Small intestine (tissue), 7 donors: ENCODE data around the gene HS3ST5. TPM values are rescaled to one million over a fixed set of nuclear protein-coding genes. Genes with fewer than 3 reads are reported as not detected.

Experiments used
- DNase-seq, 2 donors: peaks; one replicate each; pipeline versions ENCODE4 v3.0.0 to v3.0.0-alpha.2; 2013
- FAIRE-seq: peaks from 2 replicates; lab custom pipeline; 2012; peaks lifted over from hg19 to GRCh38; lab: Jason Lieb, UNC
- H3K27ac ChIP-seq, 3 donors: one replicate each; pipeline ENCODE4 v1.5.1; 2013; ENCODE audit warnings: low read length in 2 of 3, mild to moderate bottlenecking in 2 of 3, control low read depth in 1 of 3, inconsistent platforms in 1 of 3, low read depth in 1 of 3, moderate library complexity in 1 of 3
- H3K27me3 ChIP-seq, 3 donors: one replicate each; pipeline ENCODE4 v1.6.1; 2013; ENCODE audit warnings: low read length in 3 of 3, inconsistent platforms in 1 of 3; ENCODE audit not compliant: control insufficient read depth in 3 of 3, insufficient read depth in 3 of 3
- H3K36me3 ChIP-seq, 3 donors: one replicate each; pipeline ENCODE4 v1.6.1; 2013; ENCODE audit warnings: low read length in 3 of 3, inconsistent platforms in 1 of 3, low read depth in 1 of 3, mild to moderate bottlenecking in 1 of 3, moderate library complexity in 1 of 3; ENCODE audit not compliant: control insufficient read depth in 3 of 3, insufficient read depth in 2 of 3
- H3K4me1 ChIP-seq, 3 donors: one replicate each; pipeline ENCODE4 v1.6.1; 2013; ENCODE audit warnings: low read length in 2 of 3, inconsistent platforms in 1 of 3, low read depth in 1 of 3, mild to moderate bottlenecking in 1 of 3, moderate library complexity in 1 of 3; ENCODE audit not compliant: control insufficient read depth in 3 of 3, insufficient read depth in 2 of 3
- H3K4me3 ChIP-seq, 3 donors: one replicate each; pipeline ENCODE4 v1.5.1; 2013; ENCODE audit warnings: low read length in 3 of 3, control low read depth in 1 of 3, inconsistent platforms in 1 of 3, low read depth in 1 of 3, mild to moderate bottlenecking in 1 of 3, moderate library complexity in 1 of 3
- H3K9me3 ChIP-seq, 2 donors: one replicate each; pipeline ENCODE4 v1.6.1; 2013; ENCODE audit warnings: low read depth in 1 of 2, low read length in 1 of 2; ENCODE audit not compliant: control insufficient read depth in 2 of 2, insufficient read depth in 1 of 2
- WGBS, 3 donors: extraction: QIAGEN DNeasy Blood & Tissue Kit; methylation state at CpG; one replicate each; pipeline ENCODE4 v1.1.7; 2013; 5-methylcytosine and 5-hydroxymethylcytosine counted together
- polyA plus RNA-seq, 4 donors: library from polyadenylated mRNA; stranded (reverse) in 3 of 4; unstranded in 1 of 4; fragments of 200-250 nt in 3 of 4; fragments of 120-200 nt in 1 of 4; gene quantifications; one replicate each; pipeline versions ENCODE4 v1.2.1 to v1.2.3, GENCODE V29; 2013
- donor health status: healthy with polysubstance abuse.
- donor health status: control.
- donor health status: control.
- donor health status: Bipolar disorder and iron deficiency.
- donor health status: healthy.

HS3ST5 gene
- polyA plus RNA-seq, 4 donors, result 0.46 to 0.92 TPM; not detected in 2

- Histone ChIP-seq H3K27ac (no peak overlapping the region), H3K4me3 (no peak overlapping the region), H3K4me1 (no peaks in the 10 kb centered on the region), H3K36me3 (no peaks in the 10 kb centered on the region), H3K27me3 (peaks cover 0 to 3% (median 0%) of the 10 kb centered on the region in 3 donors), H3K9me3 (no peaks in the 10 kb centered on the region)
- DNase-seq, result no peak
- WGBS, 3 donors, result 79 to 86% (median 84%) methylated on average over 5 of the region's 5 CpGs
- no peak for FAIRE-seq
These were observed 220.7 kb downstream of the HS3ST5 start for GRCh38 chr6:114121913-114122662.

- FAIRE-seq (no peak), DNase-seq (no peak)
- peaks cover 0 to 3% (median 0%) of the 10 kb centered on the region in 3 donors for H3K27me3 ChIP-seq
- 72 to 79% (median 77%) methylated on average over 2 of the region's 2 CpGs for WGBS, 3 donors
- H3K36me3 ChIP-seq, result no peaks in the 10 kb centered on the region
- H3K27ac ChIP-seq, result no peak overlapping the region
- H3K9me3 ChIP-seq, result no peaks in the 10 kb centered on the region
- no peaks in the 10 kb centered on the region for H3K4me1 ChIP-seq
- H3K4me3 ChIP-seq, result no peak overlapping the region
These were observed 223.8 kb downstream of the HS3ST5 start for GRCh38 chr6:114119056-114119455.

GRCh38 chr6:114115652-114116051 is 227.2 kb downstream of the HS3ST5 start:
- Histone ChIP-seq H3K27ac (no peak overlapping the region), H3K27me3 (no peaks in the 10 kb centered on the region), H3K36me3 (no peaks in the 10 kb centered on the region), H3K4me3 (no peak overlapping the region), H3K9me3 (no peaks in the 10 kb centered on the region), H3K4me1 (no peaks in the 10 kb centered on the region)
- DNase-seq (no peak), FAIRE-seq (no peak)
- WGBS, 3 donors, result 54 to 95% (median 85%) methylated on average over 1 of the region's 1 CpG

GRCh38 chr6:114108119-114109002 is 234.5 kb downstream of the HS3ST5 start:
- H3K4me1 ChIP-seq, result no peaks in the 10 kb centered on the region
- peak; percentile 54 to 61 for DNase-seq
- H3K4me3 ChIP-seq, result no peak overlapping the region
- FAIRE-seq, result no peak
- H3K27me3 ChIP-seq, result no peaks in the 10 kb centered on the region
- no peaks in the 10 kb centered on the region for H3K36me3 ChIP-seq
- 47 to 52% (median 51%) methylated on average over 11 of the region's 11 CpGs for WGBS, 3 donors
- H3K27ac ChIP-seq, result no peak overlapping the region
- H3K9me3 ChIP-seq, result no peaks in the 10 kb centered on the region

- no peaks in the 10 kb centered on the region for H3K36me3 ChIP-seq
- H3K4me3 ChIP-seq, result no peak overlapping the region
- no peaks in the 10 kb centered on the region for H3K27me3 ChIP-seq
- H3K9me3 ChIP-seq, result no peaks in the 10 kb centered on the region
- DNase-seq (no peak), FAIRE-seq (no peak)
- WGBS, 3 donors, result 77 to 79% (median 77%) methylated on average over 3 of the region's 3 CpGs
- H3K4me1 ChIP-seq, result no peaks in the 10 kb centered on the region
- no peak overlapping the region for H3K27ac ChIP-seq
These were observed 236.8 kb downstream of the HS3ST5 start for GRCh38 chr6:114106020-114106419.

- DNase-seq, result no peak
These were observed 241.6 kb downstream of the HS3ST5 start for GRCh38 chr6:114101255-114101654.

GRCh38 chr6:114100215-114100994 is 242.4 kb downstream of the HS3ST5 start:
- DNase-seq (no peak), FAIRE-seq (no peak)
- Histone ChIP-seq H3K27me3 (no peaks in the 10 kb centered on the region), H3K27ac (no peak overlapping the region), H3K4me3 (no peak overlapping the region), H3K36me3 (no peaks in the 10 kb centered on the region), H3K9me3 (no peaks in the 10 kb centered on the region), H3K4me1 (no peaks in the 10 kb centered on the region)
- 74 to 86% (median 75%) methylated on average over 10 of the region's 10 CpGs for WGBS, 3 donors

More at GRCh38 chr6:114101255-114101654, 241.6 kb downstream of the HS3ST5 start:
- H3K27me3 ChIP-seq, result no peaks in the 10 kb centered on the region
- H3K4me1 ChIP-seq, result no peaks in the 10 kb centered on the region
- FAIRE-seq, result no peak
- no peaks in the 10 kb centered on the region for H3K36me3 ChIP-seq
- H3K27ac ChIP-seq, result no peak overlapping the region
- WGBS, 3 donors, result 30 to 44% (median 42%) methylated on average over 1 of the region's 1 CpG
- H3K9me3 ChIP-seq, result no peaks in the 10 kb centered on the region
- H3K4me3 ChIP-seq, result no peak overlapping the region
